ENCODE results near the gene TWF1. TPM values are rescaled to one million over a fixed set of nuclear protein-coding genes. Genes with fewer than 3 reads are reported as not detected.
"Not testable (repeated sequence)": the region's sequence is repeated elsewhere in the genome, so short reads cannot be mapped to it uniquely, and the experiment has no call there.

Gene TWF1
- 25.1 TPM for polyA plus RNA-seq (ENCODE audit: insufficient read length)

GRCh38 chr12:43805860-43806736 is at the start of gene TWF1:
TSS of gene TWF1 (minus strand) at chr12:43806317. CDS start at chr12:43806245, 72 bp downstream.
- DNase-seq = peak; percentile 93

- no peak for DNase-seq
Observed at GRCh38 chr12:43852744-43853143, 46.6 kb upstream of the TWF1 start.

- DNase-seq = no peak
Observed at GRCh38 chr12:43848786-43849185, 42.7 kb upstream of the TWF1 start.

- DNase-seq = no peak
Observed at GRCh38 chr12:43848226-43848507, 42.0 kb upstream of the TWF1 start.

GRCh38 chr12:43847425-43848225 is 41.5 kb upstream of the TWF1 start:
- DNase-seq = not testable (repeated sequence)

- no peak for DNase-seq
Observed at GRCh38 chr12:43842259-43842658, 36.1 kb upstream of the TWF1 start.

GRCh38 chr12:43841253-43841652 is 35.1 kb upstream of the TWF1 start:
- no peak for DNase-seq

GRCh38 chr12:43840338-43840737 is 34.2 kb upstream of the TWF1 start:
- no peak for DNase-seq

- DNase-seq = peak; percentile 26
Observed at GRCh38 chr12:43836475-43836989, 30.4 kb upstream of the TWF1 start.

GRCh38 chr12:43835656-43836474 is 29.7 kb upstream of the TWF1 start, which contains the start of gene TMEM117:
TSS of gene TMEM117 (plus strand) at chr12:43836081.
- peak; percentile 75 for DNase-seq

- DNase-seq = no peak
Observed at GRCh38 chr12:43835264-43835655, 29.1 kb upstream of the TWF1 start.

GRCh38 chr12:43832463-43833168 is 26.5 kb upstream of the TWF1 start:
- no peak for DNase-seq

GRCh38 chr12:43827093-43827492 is 21.0 kb upstream of the TWF1 start:
- DNase-seq = no peak

- no peak for DNase-seq
Observed at GRCh38 chr12:43826681-43827080, 20.6 kb upstream of the TWF1 start.

GRCh38 chr12:43824207-43824775 is 18.2 kb upstream of the TWF1 start:
- DNase-seq = no peak

GRCh38 chr12:43816168-43816567 is 10.1 kb upstream of the TWF1 start:
- no peak for DNase-seq

GRCh38 chr12:43815416-43815815 is 9.3 kb upstream of the TWF1 start:
- no peak for DNase-seq

- DNase-seq = no peak
Observed at GRCh38 chr12:43812926-43813325, 6.8 kb upstream of the TWF1 start.

GRCh38 chr12:43812057-43812456 is 5.9 kb upstream of the TWF1 start:
- DNase-seq = no peak

GRCh38 chr12:43807386-43807785 is 1.3 kb upstream of the TWF1 start:
- no peak for DNase-seq

GRCh38 chr12:43806737-43807072 is 588 bp upstream of the TWF1 start:
- DNase-seq = no peak
